ENCODE data around the gene CDH18. TPM values are rescaled to one million over a fixed set of nuclear protein-coding genes. Genes with fewer than 3 reads are reported as not detected.

Gene CDH18
- total and polyA plus RNA-seq, 2 donors (not counting 3 experiments of a cell fraction or from before 2014, with no cell fraction given) = 0.06 TPM; not detected in 1

DNA sequence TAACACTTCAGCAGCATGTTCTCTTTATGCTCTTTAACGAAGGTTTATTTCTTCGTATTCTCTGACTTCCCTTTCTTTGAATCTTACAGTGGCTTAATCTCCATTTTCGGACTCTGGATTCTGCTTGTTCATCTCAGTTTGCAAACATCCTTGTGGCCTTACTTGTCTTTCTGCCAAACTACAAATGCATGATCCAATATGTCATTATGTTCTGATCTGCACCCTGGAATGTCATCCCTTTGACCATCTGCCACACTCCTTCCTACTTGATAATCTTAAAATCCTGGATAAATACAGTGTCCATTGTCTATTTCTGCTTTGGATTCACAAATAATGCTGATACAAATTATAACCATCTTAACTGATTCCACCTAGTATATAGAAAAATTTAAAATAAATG is 499.2 kb downstream of the CDH18 start:
- dilution Hi-C loops (cut with MboI; ENCODE audit: extremely low pct_ligation_motif_present, low sequenced_read_pairs) (no loop called here), intact Hi-C loops (cut with micrococcal nuclease) (no loop called here)
- ChIA-PET CTCF (no interaction called here), POLR2A (no interaction called here)
- Histone ChIP-seq H3K27me3 (ENCODE audit: control insufficient read depth in 2 of 2, insufficient read depth in 2 of 2, low read length in 2 of 2) (no peaks in the 10 kb centered on the region), H3K27ac (ENCODE audit: insufficient read depth, low read depth, low read length) (no peak overlapping the region), H3K4me1 (ENCODE audit: control insufficient read depth, extremely low read depth, insufficient read depth, low read length) (no peaks in the 10 kb centered on the region), H3K9ac (replicated peaks; ENCODE audit: extremely low read depth, insufficient read depth, low read length) (no peak overlapping the region), H3K4me2 (ENCODE audit: insufficient read depth, low read length) (no peak overlapping the region), H3K79me2 (ENCODE audit: control insufficient read depth, insufficient read depth, low read length) (no peaks in the 10 kb centered on the region), H4K20me1 (replicated peaks; ENCODE audit: control insufficient read depth, extremely low read depth, insufficient read depth, low read length) (no peaks in the 10 kb centered on the region), H2AFZ (ENCODE audit: low read depth, low read length) (no peak overlapping the region), H3K9me1 (replicated peaks; ENCODE audit: control insufficient read depth, extremely low read depth, insufficient read depth, low read length) (no peaks in the 10 kb centered on the region), H3K4me3 (replicated peaks in 1 of 3; ENCODE audit: insufficient read depth in 1 of 3, low read depth in 1 of 3, low read length in 3 of 3) (no peak overlapping the region), H3K36me3 (ENCODE audit: control insufficient read depth in 2 of 2, extremely low read depth in 1 of 2, insufficient read depth in 2 of 2, low read length in 2 of 2) (no peaks in the 10 kb centered on the region), H3K9me3 (replicated peaks; ENCODE audit: control insufficient read depth, insufficient read depth, low read length) (no peaks in the 10 kb centered on the region)
- BruUV-seq (replicated peaks) = no TSS peak
- no peak for TF ChIP-seq POLR2AphosphoS5 (IDR thresholded peaks at IDR 0.05; ENCODE audit: insufficient read depth, low read depth, low read length)
- TF ChIP-seq, protein P1, sequence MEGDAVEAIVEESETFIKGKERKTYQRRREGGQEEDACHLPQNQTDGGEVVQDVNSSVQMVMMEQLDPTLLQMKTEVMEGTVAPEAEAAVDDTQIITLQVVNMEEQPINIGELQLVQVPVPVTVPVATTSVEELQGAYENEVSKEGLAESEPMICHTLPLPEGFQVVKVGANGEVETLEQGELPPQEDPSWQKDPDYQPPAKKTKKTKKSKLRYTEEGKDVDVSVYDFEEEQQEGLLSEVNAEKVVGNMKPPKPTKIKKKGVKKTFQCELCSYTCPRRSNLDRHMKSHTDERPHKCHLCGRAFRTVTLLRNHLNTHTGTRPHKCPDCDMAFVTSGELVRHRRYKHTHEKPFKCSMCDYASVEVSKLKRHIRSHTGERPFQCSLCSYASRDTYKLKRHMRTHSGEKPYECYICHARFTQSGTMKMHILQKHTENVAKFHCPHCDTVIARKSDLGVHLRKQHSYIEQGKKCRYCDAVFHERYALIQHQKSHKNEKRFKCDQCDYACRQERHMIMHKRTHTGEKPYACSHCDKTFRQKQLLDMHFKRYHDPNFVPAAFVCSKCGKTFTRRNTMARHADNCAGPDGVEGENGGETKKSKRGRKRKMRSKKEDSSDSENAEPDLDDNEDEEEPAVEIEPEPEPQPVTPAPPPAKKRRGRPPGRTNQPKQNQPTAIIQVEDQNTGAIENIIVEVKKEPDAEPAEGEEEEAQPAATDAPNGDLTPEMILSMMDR (IDR thresholded peaks at IDR 0.05; ENCODE audit: extremely low read depth in 1 of 2, insufficient read depth in 1 of 2, low read depth in 1 of 2, low read length in 2 of 2) = no peak
- TF ChIP-seq GATA2 (IDR thresholded peaks at IDR 0.05; ENCODE audit: insufficient read depth, insufficient read length, low read depth, low read length) = no peak
- no peak for TF ChIP-seq JUN (IDR thresholded peaks at IDR 0.05; ENCODE audit: borderline replicate concordance, insufficient read depth, insufficient read length, low read depth)
- no peak for TF ChIP-seq POLR2A (IDR thresholded peaks at IDR 0.05; ENCODE audit: low read depth, low read length)
- TF ChIP-seq EZH2 (IDR thresholded peaks at IDR 0.05; ENCODE audit: borderline replicate concordance, low read depth, low read length, severe bottlenecking) = no peak
- TF ChIP-seq MYC (IDR thresholded peaks at IDR 0.05; ENCODE audit: low read depth, low read length) = no peak
- DNase-seq (ENCODE audit: low read depth, low spot score) (no peak), FAIRE-seq (no peak)

DNA sequence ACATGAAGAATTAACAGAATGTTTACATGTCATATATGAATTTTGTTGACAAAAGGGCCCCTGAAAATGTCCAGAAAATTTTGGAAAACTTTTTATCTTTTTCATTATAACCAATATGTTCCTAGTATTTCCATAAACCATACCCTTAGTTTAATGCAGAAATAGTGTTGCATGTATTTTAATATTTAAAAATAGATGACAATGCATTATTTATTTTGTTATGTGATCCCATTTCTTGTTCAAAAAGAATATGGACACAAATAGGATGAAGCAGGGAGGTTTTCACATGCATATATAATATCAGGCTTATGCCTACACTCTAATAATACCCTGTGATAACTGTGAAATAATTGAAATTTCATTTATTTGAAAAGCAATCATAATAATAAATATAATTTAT is 500.5 kb downstream of the CDH18 start:
- ChIA-PET CTCF (no interaction called here), POLR2A (no interaction called here)
- no peaks in the 10 kb centered on the region for H3K36me3 ChIP-seq (ENCODE audit: control insufficient read depth in 2 of 2, extremely low read depth in 1 of 2, insufficient read depth in 2 of 2, low read length in 2 of 2)
- intact Hi-C loops (cut with micrococcal nuclease) (no loop called here), dilution Hi-C loops (cut with MboI; ENCODE audit: extremely low pct_ligation_motif_present, low sequenced_read_pairs) (no loop called here)
- BruUV-seq (replicated peaks) = no TSS peak
- no peaks in the 10 kb centered on the region for H4K20me1 ChIP-seq (replicated peaks; ENCODE audit: control insufficient read depth, extremely low read depth, insufficient read depth, low read length)
- no peaks in the 10 kb centered on the region for H3K27me3 ChIP-seq (ENCODE audit: control insufficient read depth in 2 of 2, insufficient read depth in 2 of 2, low read length in 2 of 2)
- H3K4me1 ChIP-seq (ENCODE audit: control insufficient read depth, extremely low read depth, insufficient read depth, low read length) = no peaks in the 10 kb centered on the region
- H3K4me3 ChIP-seq (replicated peaks in 1 of 3; ENCODE audit: insufficient read depth in 1 of 3, low read depth in 1 of 3, low read length in 3 of 3) = no peak overlapping the region
- no peak overlapping the region for H3K9ac ChIP-seq (replicated peaks; ENCODE audit: extremely low read depth, insufficient read depth, low read length)
- H3K27ac ChIP-seq (ENCODE audit: insufficient read depth, low read depth, low read length) = no peak overlapping the region
- no peaks in the 10 kb centered on the region for H3K9me1 ChIP-seq (replicated peaks; ENCODE audit: control insufficient read depth, extremely low read depth, insufficient read depth, low read length)
- no peak overlapping the region for H2AFZ ChIP-seq (ENCODE audit: low read depth, low read length)
- H3K4me2 ChIP-seq (ENCODE audit: insufficient read depth, low read length) = no peak overlapping the region
- DNase-seq (ENCODE audit: low read depth, low spot score) = no peak
- H3K9me3 ChIP-seq (replicated peaks; ENCODE audit: control insufficient read depth, insufficient read depth, low read length) = no peaks in the 10 kb centered on the region
- TF ChIP-seq EZH2 (IDR thresholded peaks at IDR 0.05; ENCODE audit: borderline replicate concordance, low read depth, low read length, severe bottlenecking) (no peak), MYC (IDR thresholded peaks at IDR 0.05; ENCODE audit: low read depth, low read length) (no peak)
- TF ChIP-seq, protein P2, sequence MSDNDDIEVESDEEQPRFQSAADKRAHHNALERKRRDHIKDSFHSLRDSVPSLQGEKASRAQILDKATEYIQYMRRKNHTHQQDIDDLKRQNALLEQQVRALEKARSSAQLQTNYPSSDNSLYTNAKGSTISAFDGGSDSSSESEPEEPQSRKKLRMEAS (IDR thresholded peaks at IDR 0.05; ENCODE audit: insufficient read depth, insufficient read length) = no peak
- no peak for FAIRE-seq
- H3K79me2 ChIP-seq (ENCODE audit: control insufficient read depth, insufficient read depth, low read length) = no peaks in the 10 kb centered on the region

All from endothelial cell of umbilical vein (primary cell).